DOHH2 (cell line): ENCODE results near the gene C1orf105.

Experiments used
- CTCF ChIP-seq: fragments of 200-600 bp; sonication (generic); IDR thresholded peaks from one replicate; pipeline ENCODE4 v1.5.1; 2014; ENCODE audit warnings: antibody characterized with exemption, mild to moderate bottlenecking, low read depth, low read length; ENCODE audit not compliant: poor library complexity, severe bottlenecking
- EZH2phosphoT487 ChIP-seq: fragments of 200-600 bp; sonication (generic); IDR thresholded peaks from 2 replicates; pipeline ENCODE4 v1.6.1; 2017; ENCODE audit warnings: borderline replicate concordance, mild to moderate bottlenecking, antibody characterized with exemption, low read length, moderate library complexity, mixed read lengths

GRCh38 chr1:172517081-172517480, 96.6 kb downstream of the C1orf105 start:
- TF ChIP-seq CTCF = no peak
- no peak for TF ChIP-seq EZH2phosphoT487
